Middle frontal gyrus (tissue), 1 donor: ENCODE measurements around the gene ZMYND19.
A peak's percentile ranks its signal among the peaks of the same experiment; 100 is the strongest.
"Not testable (repeated sequence)": the region's sequence is repeated elsewhere in the genome, so short reads cannot be mapped to it uniquely, and the experiment has no call there.

Experiments
- DNase-seq: peaks from one replicate; pipeline ENCODE4 v3.0.0-alpha.2; 2015; ENCODE audit warnings: low spot score; ENCODE audit errors: extremely low spot score

Gene ZMYND19

DNA sequence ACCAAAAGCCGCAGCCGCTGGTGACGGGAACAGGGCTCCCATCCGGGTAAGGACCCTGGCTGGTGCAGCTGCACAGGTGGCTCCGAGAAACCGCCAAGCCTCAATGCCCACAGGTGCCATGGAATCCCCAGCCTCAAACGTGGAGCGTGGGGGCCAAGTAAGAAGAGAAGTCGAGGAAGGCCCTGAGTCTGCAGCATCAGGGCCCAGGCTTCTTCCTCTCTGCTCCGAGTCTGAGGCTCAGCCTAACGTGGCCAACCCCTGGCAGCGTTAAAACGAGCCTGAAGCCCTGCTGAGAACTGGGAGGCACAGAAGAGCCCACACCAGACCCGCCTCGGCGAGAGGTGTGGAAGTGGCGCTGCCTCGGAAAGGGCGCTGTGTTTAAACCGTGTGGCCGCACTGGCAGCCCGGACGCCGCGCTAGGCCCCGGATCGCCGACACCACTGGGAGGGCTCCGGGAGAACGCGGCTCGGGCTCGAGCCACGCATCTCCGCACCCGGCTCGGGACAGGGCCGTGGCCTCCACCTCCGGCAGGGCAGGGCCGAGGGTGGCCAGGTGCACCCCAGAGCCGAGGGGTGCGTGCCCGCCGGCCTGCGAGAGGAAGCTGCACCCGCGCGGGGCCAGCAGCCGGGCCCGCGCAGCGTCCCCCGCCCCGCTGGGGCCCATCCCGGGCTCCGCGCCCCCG is 730 bp downstream of the ZMYND19 start:
- DNase-seq: no peak

DNA sequence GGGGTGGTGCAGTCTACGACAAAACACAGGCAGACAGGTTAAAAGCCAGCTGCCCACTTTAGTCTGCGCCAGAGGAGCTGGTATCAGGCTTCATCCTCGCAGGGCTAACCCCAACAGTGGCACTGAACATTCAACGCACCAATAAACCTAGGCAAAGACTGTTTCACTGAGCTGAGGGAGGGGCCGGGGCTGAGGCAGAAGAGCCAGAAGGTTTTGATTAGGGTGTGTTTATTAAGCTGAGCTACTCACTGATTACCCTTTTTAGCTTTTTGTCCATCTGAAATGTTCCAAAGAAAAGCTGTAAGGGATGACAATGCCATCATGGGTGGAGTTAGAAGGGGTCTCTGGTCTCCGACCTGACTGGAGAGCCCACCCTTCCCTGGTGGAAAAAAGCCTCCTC is 1.4 kb downstream of the ZMYND19 start:
- no peak for DNase-seq

DNA sequence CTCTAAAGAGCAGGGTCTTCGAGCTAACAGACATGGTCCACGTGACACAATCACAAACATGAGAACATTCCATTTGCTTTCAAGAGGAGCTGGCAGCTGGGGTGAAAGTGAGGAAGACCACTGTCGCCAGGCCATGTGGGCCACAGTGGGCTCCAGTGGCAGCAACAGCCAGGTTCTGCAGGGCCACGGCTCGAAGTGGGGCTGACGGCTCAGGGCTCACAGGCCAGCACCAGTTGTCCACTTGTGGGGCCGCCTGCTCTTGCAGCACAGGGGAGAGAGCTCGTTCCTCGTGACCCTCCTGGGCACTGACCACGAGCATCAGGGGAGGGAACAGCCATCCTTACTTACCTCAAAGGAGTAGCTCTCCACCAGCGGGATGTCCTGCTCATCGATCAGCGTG is 2.0 kb downstream of the ZMYND19 start:
- DNase-seq: no peak

DNA sequence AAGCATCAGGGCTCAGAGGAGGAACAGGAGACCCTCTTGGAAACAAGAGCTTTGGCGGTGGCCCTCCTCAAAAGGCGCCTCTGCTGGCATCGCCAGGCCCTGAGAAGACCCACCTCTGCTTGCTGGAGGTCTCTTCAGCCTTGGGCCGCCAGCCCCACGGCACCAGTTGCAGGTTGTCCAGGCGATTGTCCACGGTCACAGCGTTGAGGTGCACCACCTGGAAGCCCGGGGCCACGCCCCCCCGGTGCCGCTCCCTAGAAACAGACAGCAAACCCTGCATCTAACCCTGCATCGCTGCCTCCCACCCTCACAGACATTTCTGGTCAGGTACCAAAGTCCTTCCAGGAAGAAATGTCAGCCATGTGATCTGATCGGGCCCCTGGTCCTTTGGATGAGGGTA is 3.5 kb downstream of the ZMYND19 start:
- DNase-seq: no peak

DNA sequence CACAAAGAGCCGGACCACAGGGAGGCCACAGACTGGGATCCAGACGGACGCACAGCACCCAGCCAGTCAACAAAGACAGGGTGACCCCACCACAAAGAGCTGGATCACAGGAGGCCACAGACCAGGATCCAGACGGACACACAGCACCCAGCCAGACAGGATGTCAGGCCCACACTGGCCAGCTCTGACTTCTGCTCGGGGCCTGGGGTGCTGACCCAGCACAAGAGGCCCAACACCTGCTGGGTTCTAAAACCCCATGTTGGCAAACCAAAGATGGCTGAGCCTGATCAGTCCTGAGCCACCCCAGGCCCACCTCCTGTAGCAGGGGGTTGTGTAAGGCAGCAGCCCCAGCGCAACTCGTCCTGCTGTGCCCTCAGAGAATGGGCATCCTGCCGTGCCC is 6.4 kb downstream of the ZMYND19 start:
- no peak for DNase-seq

DNA sequence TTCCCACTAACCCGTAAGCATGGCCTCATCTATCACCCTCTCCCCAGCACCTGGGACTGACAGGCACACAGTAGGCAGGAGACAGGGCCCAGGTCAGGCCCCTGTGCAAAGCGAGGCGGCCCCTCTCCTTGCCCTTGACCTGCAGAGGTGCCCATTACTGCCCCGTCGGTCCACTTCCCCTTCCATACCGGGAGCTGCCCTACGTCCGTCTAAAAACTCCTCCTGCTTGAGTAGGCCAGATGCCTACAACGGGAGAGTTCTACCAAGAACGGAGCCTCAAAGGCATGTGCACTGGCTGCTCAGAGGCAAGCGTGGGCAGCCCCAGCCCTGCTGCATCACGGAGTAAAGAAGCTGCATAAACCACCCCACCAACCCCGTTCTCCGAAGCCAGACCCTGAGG is 7.0 kb downstream of the ZMYND19 start:
- no peak for DNase-seq

DNA sequence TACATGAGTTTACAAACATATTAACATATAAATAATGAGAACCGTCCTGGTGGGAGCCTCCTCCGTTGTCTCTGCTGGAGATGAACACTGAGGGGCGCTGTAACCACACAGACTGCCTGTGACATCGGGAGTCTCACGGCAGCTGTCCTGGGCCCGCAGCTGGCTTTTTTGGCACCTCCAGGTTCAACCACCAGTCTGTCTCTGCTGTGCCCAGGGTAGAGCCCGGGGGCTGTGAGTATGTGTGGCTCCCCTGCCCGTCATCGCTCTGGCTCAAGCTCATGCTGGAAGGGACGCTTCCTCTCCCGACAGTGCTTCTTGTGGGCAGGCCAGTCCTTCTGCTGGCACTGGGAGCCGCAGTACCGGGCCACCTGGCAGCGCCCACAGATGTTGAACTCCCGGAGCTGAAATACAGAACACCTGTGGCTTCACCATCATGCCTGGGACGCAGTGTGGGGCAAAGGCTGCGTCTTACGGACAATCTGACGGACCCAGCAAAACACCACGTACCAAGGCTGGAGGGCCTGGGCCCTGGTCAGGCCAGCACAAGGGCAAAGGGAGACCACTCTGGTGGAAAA is 7.9 kb downstream of the ZMYND19 start:
- DNase-seq: no peak

DNA sequence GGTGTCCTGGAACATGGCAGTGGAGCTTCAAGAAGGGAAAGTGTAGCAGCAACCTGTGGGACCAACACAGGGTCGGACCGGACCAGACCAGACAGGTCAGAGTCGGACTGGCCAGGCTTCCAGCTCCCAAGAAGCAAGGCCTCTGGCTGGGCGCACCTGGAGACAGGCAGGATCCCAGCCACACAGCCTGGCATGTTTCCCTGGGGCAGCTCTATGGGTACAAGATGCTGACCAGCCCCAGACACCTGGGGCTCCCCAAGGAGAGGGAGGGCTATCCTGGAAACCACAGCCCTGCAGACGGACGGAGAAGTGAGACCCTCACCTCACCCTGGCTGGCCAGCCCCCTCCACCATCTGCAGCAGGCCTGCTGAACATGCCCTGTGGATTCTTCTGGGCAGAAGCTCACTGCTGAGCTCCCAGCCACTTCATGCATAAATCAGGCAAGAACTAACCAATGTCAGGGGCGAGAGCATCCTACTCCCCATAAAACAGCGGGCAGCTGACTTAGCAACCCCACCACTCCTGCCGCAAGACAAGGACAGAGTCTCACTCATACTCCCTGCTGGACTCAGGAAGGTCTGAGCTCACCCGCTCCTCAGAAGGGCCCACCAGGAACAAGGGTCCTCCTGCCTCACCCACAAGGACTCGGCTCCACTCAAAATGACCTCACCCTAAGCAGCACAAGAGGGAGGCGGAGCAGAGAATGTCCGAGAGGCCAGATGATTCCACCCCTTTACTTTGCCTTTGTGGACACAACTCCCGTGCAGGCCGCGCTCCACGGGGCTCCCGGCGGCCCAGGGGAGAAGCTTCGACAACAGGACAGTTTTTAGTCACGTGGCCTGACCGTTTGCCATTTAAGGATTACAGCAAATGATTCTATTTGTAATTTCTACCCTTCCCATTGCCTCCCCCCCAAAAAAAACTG is 8.7 kb downstream of the ZMYND19 start:
- DNase-seq: no peak

DNA sequence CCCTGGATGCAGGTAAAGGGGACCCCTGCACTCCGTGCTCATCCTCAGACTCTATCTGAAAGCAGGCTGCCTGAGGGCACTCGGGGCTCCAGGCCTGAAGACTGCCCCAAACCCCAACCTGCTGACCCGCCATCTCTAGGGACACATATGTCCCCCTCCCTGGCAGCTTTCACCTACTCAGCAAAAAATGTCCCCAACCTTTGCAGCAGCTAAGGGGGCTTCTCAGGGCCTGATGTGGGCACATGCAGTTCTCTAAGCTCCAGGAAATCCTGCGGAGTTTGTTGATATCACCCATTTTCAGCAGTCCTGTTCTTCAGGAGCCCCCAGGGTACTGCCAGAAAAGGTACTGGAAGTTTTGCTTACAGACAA is 9.4 kb downstream of the ZMYND19 start:
- no peak for DNase-seq

DNA sequence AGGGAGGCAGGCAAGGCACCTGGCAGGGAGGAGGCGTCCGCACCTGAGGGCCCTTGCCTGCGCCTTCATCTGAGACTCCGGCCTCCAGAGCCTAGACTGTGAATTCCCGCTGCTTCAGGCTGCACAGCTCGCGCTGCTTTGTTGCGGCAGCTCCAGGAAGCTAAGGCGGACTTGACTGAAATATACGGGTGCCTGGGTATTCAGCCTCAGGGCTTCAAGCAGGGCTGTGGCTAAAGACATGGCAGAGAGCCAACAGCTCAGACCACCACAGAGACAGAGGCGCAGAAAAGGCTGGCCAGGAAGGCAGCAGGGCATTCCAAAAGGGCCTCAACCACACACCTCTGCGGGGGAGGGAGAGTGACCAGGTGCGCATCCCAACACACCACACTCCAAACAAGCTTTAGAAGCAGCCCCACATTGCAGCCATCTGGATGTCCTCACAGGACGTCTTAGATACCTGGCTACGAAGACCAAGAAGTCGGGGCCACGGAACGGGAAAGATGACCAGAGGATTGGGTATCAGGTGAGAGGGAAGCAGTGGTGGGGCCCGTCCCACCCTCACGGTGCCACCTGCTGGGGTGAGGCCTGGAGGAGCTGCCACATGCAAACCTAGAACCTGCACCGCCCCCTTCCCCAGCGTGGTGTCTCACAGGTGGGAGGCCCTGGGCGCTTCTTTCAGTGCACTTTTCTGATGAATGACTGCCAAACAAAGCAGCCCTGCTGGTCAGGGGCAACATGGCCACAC is 9.9 kb downstream of the ZMYND19 start:
- DNase-seq: no peak

DNA sequence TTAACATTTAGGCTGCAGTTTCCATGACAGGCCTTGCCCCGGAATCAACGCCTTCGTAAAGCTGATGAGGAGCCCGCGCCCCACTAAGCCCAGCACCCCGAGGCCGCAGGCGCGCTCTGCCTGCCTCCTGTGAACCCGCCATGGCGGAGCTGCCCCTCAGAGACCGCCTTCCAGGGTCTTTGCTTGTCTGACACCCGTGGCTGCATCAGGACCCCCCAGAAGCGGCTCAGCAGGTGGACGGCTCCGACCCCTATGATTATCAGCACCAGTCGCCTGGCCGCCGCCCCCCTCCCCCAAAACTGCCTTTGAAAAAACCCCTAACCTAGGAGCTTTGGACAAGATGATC is 11.1 kb downstream of the ZMYND19 start:
- no peak for DNase-seq

DNA sequence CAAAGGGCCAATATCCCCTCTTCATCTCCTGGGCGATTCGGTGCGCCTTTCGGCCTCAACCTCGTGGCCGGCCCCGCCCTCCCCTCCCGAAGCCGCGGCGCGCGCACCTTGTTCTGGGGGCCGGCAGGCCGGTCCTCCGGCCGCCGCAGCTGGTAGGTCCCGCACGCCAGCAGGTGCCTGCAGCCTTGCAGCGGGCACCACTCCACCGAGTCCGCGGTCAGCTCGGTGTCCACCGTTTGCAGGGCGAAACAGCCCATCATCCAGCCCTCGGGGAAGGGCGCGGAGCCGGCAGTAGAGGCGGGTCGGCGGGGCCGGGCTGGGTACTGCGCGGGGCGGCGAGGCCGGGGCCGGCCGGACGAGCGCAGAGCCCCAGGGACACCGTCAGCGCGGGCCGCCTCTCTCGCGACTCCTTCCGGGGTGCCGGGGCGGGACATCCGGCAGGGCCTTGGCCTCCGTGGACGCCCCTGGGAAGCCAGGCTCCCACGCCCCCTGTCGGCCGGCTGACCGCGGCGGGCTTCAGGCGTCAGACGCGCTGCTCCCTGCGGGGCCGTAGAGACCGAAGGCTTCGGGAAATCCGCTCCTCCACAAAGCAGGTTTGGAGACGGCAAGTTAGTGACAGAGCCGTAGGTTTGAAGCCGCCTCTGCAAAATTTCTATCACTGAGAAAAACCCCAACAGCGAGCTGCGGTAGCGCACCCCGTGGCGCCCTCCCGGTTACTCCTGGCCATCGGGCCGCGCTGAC is 11.6 kb downstream of the ZMYND19 start, which contains the start of gene DPH7:
TSS of gene DPH7 (minus strand) at position 408 of the 741 bp plus-strand sequence. CDS start at position 260, 148 bp downstream.
- peak; percentile 91 for DNase-seq

DNA sequence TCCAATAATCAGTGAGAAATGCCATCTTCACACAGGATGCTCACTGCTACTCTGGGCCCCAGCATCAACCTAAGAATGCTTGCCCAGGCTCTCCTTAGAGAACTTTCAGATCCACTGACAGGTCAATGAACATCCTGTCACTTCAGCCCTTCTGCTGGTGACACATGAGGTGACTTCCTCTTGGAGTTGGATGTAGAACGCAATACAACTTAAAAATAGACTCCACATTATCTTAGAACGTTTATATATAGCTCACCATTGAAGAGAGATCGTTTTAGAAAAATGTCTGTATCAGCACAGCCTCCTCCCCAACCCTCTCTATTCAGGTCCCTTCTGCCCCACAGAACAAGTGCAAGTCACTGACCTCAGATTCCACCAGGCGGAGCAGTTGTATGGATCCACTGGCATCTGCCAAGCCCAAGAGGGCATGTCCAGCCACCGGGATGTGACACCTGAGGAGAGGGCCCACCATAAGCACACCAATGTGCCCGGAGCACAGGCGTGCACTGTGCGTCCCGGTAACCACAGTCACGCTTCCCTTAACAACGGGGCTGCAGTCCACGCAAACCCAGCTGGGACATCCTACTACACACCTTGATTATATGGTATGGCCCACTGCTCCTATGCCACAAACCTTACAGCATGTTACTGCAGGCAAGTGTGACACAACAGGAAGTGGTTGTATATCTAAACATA is 14.4 kb downstream of the ZMYND19 start:
- DNase-seq: no peak

DNA sequence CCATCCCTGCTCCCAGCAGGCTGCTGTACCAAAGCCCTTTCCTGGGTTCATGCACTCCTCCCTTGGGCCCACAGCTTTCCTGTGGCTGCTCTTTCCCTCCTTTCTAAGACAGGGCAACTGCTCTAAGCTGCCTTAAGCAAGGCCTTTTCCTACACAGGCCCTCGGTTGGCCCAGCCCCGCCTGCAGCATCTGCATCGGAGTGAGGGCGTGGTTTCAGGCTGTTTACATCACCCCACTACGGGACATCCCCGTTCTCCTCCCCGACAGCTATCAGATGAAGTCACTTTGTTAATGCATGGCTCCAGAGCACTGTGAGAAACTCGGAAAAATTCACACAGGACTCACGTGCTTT is 15.0 kb downstream of the ZMYND19 start:
- no peak for DNase-seq

DNA sequence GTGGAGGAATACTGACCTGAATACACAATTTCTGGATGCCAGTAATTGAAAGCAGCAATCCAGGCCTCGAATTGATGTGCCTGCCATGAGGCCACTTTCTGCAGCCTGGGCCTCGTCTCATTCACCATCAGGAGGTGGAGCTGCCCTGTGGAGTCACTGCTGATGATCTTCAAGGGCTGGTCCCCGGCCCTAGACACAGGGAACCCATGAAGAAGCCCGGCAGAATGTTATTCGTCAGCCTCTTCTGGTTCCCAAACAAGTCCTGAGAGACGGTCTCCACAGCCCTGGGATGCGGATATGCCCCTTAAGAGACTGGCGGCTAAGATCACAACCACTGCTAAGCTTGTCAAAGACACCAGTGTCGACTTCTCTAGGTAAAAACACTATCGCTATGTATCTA is 16.1 kb downstream of the ZMYND19 start:
- no peak for DNase-seq

DNA sequence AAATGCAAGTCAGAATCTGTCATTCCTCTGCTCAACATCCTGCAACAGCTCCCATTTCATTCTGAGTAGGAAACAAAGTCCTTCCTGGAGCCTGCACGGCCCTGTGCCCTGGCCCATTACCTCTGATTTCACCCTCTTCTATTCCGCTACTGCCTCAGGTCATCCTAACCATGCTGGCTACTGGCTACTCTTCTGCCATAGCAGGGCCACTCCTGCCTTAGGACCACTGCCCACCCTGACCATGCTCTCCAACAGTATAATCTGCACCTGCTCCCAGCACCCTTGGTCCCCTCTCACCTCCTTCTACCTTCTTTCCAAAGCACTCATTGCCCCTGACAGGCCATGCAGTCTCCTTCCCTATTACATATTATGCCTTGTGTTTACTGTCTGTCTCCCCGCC is 19.7 kb downstream of the ZMYND19 start:
- DNase-seq: no peak

DNA sequence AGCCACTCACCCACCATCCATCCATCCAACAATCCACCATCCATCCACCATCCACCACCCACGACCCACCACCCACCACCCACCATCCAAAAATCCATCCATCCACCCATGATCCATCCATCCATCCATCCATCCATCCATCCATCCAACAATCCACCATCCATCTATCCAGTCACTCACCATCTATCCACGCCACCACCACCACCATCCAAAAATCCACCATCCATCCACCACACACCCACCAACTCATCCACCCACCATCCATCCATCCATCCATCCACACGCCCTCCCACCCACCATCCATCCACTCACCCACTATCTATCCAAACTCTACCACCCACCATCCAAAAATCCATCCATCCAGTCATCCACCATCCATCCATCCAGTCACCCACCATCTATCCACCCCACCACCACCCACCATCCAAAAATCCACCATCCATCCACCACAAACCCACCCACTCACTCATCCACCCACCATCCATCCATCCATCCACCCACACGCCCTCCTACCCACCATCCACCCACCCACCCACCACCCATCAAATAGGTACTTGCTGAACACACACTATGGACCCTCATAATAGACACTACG is 20.6 kb downstream of the ZMYND19 start:
- DNase-seq: no peak

DNA sequence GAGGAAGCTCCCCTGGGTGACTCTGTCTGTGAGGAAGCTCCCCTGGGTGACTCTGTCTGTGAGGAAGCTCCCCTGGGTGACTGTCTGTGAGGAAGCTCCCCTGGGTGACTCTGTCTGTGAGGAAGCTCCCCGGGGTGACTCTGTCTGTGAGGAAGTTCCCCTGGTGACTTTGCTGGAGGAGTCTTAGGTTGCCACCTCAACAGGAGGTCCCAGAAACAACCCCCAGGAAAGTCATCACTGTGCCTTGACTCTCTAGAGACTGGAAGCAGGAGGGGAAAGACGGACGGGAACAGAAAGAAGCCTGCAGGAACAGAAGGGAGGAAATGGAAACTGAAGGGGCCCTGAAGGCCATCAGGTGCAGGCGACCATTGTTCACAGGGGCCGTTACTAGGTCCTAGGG is 21.9 kb downstream of the ZMYND19 start:
- DNase-seq: not testable (repeated sequence)

DNA sequence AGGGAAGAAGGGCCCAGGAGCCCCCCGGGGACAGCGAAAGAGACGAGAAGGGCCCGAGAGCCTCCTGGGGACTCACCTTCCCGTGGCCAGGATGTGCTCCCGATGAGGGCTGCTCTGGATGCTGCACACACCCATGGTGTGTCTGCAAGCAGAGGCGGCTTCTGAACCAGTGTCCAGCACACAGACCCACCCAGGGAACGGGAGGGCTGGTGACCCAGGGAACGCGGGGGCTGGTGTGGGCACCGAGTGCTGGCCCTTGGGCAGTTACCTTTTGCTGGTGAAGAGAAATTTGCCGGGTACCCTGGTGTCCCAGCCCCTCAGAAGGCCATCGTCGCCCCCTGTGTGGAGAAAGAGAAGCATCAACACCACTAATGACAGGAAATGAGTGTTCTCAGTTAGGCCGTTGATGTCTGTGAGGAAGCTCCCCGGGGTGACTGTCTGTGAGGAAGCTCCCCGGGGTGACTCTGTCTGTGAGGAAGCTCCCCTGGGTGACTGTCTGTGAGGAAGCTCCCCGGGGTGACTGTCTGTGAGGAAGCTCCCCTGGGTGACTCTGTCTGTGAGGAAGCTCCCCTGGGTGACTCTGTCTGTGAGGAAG is 25.4 kb downstream of the ZMYND19 start:
- DNase-seq: no peak

DNA sequence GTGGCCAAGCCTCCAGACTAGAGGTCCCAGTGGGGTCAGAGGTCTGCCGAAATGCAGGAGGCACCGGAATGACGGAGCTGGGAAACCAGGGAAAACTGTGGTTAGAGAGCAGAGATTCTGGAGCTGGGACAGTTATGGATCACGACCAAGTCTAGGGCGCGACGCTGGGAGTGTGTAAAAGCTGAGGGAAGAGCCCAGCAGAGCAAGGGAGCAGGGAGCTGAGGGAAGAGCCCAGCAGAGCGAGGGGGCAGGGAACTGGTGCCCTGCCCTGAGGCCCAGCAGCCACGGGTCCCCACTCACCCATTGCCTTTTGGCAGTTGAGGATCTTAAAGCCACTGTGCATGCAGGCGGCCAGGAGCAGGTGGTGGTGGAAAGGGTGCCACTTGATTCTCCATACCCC is 26.2 kb downstream of the ZMYND19 start:
- DNase-seq: no peak
